ENCODE data around the gene FRMD8.

GRCh38 chr11:65432100-65432650 lies 45.7 kb downstream of the FRMD8 start:
- TF ChIP-seq CTCF (IDR thresholded peaks at IDR 0.05; ENCODE audit: low read length) = no peak
- no peak for TF ChIP-seq EZH2 (IDR thresholded peaks at IDR 0.05; ENCODE audit: borderline replicate concordance, low read length)

Measured in OCI-LY1 (cell line).